ENCODE results near the gene ICE1.

- TF ChIP-seq EZH2 (IDR thresholded peaks at IDR 0.05; ENCODE audit: low read depth) (no peak), CTCF (conservative IDR thresholded peaks at IDR 0.05) (no peak)
Observed at GRCh38 chr5:5409151-5409810, 13.2 kb upstream of the ICE1 start.
